HCT116 (cell line): ENCODE data around the gene SERTAD2.

Experiments used
- ATF3 ChIP-seq: IDR thresholded peaks from 2 replicates; pipeline ENCODE4 v1.6.1; 2012
- CTCF ChIP-seq, 3 experiments: fragments of 200-600 bp in 1 of 3; sonication (generic) in 1 of 3; IDR thresholded peaks in 2 of 3; conservative IDR thresholded peaks in 1 of 3; 2 replicates each; pipeline ENCODE4 v1.5.1; 2012 to 2017; ENCODE audit warnings: low read depth in 2 of 3, low read length in 2 of 3, antibody characterized with exemption in 1 of 3, borderline replicate concordance in 1 of 3, control low read depth in 1 of 3, mild to moderate bottlenecking in 1 of 3, mixed read lengths in 1 of 3, mixed run types in 1 of 3, moderate library complexity in 1 of 3; ENCODE audit not compliant: insufficient read depth in 1 of 3
- EZH2 ChIP-seq: fragments of 200-600 bp; sonication (generic); IDR thresholded peaks from 2 replicates; pipeline ENCODE4 v1.6.1; 2017; ENCODE audit warnings: antibody characterized with exemption, mixed run types
- EZH2phosphoT487 ChIP-seq: fragments of 200-600 bp; IDR thresholded peaks from 2 replicates; pipeline ENCODE4 v1.6.1; 2018; ENCODE audit warnings: antibody characterized with exemption, borderline replicate concordance
- POLR2A ChIP-seq: IDR thresholded peaks from 2 replicates; pipeline ENCODE4 v1.7.0; 2011; ENCODE audit warnings: borderline replicate concordance; ENCODE audit not compliant: insufficient read depth, insufficient read length; ENCODE audit errors: extremely low read depth
- POLR2AphosphoS5 ChIP-seq: IDR thresholded peaks from 2 replicates; pipeline ENCODE4 v1.6.1; 2011; ENCODE audit warnings: mild to moderate bottlenecking, low read depth, low read length, moderate library complexity
- YY1 ChIP-seq: IDR thresholded peaks from 2 replicates; pipeline ENCODE4 v1.6.1; 2011; ENCODE audit warnings: low read length, low read depth, moderate library complexity, mild to moderate bottlenecking; ENCODE audit not compliant: insufficient replicate concordance; ENCODE audit errors: extremely low read depth
- ZFX ChIP-seq: fragments of 450-650 bp; IDR thresholded peaks from 2 replicates; pipeline ENCODE4 v1.6.1; 2017
- ZNF274 ChIP-seq: fragments of 200-500 bp; sonication (Bioruptor generic); IDR thresholded peaks from 2 replicates; pipeline ENCODE4 v1.6.1; 2014; ENCODE audit warnings: mild to moderate bottlenecking, low read depth, low read length, inconsistent platforms

DNA sequence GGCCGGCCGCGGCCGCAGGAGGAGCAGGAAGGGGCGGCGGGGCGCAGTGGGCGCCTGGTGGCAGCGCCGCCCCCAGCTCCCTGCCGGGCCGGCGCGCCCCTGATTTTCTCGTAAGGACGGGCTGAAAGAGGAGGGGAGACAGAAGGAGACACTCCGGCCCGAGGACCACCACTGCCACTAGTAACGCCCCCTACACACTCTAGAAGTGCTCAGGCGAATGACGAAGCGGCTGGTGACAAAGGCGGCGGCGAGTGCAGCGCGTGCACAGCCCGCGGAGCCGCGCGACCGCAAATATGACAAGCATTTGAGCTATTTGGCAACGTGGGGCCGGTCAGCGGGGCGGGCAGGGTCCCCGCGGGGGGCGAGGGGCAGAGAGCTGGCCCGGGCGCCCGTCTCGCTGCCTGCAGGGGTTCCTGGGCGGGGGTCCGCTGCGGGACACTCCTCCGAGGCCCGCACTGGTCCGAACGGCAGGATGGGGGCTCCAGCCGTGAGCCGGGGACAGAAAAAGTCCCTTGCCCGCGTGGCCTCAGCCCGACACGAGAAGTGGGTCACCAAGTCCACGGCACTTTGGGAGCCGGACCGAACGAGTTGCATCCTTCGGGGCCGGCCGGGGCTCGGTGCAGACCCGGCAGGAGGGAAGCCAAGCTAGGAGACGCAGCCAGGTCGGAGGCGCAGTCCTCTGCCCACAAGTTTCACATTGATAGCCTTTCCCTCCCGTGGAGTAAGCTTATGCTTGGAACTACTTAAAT lies 524 bp upstream of the SERTAD2 start:
- no peak for TF ChIP-seq CTCF (IDR thresholded peaks at IDR 0.05 in 2 of 3, conservative IDR thresholded peaks at IDR 0.05 in 1 of 3; ENCODE audit: borderline replicate concordance in 1 of 3, insufficient read depth in 1 of 3, low read depth in 2 of 3, low read length in 2 of 3)
- TF ChIP-seq EZH2, result no peak
- peak; percentile 59 for TF ChIP-seq POLR2A
- TF ChIP-seq ATF3, result no peak
- TF ChIP-seq ZNF274, result no peak
- TF ChIP-seq EZH2phosphoT487, result no peak
- peak; percentile 89 for TF ChIP-seq POLR2AphosphoS5
- no peak for TF ChIP-seq YY1
- peak; percentile 22 for TF ChIP-seq ZFX
